ENCODE results near the gene TFDP2. TPM values are rescaled to one million over a fixed set of nuclear protein-coding genes. Genes with fewer than 3 reads are reported as not detected.
"Not testable (repeated sequence)": the region's sequence is repeated elsewhere in the genome, so short reads cannot be mapped to it uniquely, and the experiment has no call there.

The TFDP2 gene
- total RNA-seq, 6 experiments from 2014 or later: 17.9 to 30.9 (median 24.1) TPM

- Histone ChIP-seq H3K4me1 (no peaks in the 10 kb centered on the region), H3K27ac (no peak overlapping the region), H3K4me3 (no peak overlapping the region), H3K9me3 (no peaks in the 10 kb centered on the region), H3K36me3 (no peaks in the 10 kb centered on the region), H3K27me3 (no peaks in the 10 kb centered on the region)
- ATAC-seq (peak; percentile 79 to 88 (median 86)), DNase-seq (no peak)
- intact Hi-C loops (cut with DNase I): no loop called here
- no peak for TF ChIP-seq POLR2A (IDR thresholded peaks at IDR 0.05)
- peak; percentile 64 to 76 (median 70) for TF ChIP-seq CTCF (IDR thresholded peaks at IDR 0.05)
- WGBS (ENCODE audit: insufficient coverage, low coverage, low lambda C conversion rate, missing lambda C conversion rate): 9% methylated on average over 1 of the region's 1 CpG
Measured at GRCh38 chr3:141913150-141913811, 236.1 kb downstream of the TFDP2 start.

- H3K9me3 ChIP-seq; intact Hi-C loops (cut with DNase I); H3K36me3 ChIP-seq; H3K4me1 ChIP-seq; ATAC-seq; DNase-seq; H3K27me3 ChIP-seq; H3K4me3 ChIP-seq; H3K27ac ChIP-seq: not testable (repeated sequence)
- 75% methylated on average over 4 of the region's 4 CpGs for WGBS (ENCODE audit: insufficient coverage, low coverage, low lambda C conversion rate, missing lambda C conversion rate)
Measured at GRCh38 chr3:141909986-141910385, 239.4 kb downstream of the TFDP2 start.

- DNase-seq: no peak
- TF ChIP-seq POLR2A (IDR thresholded peaks at IDR 0.05): no peak
- TF ChIP-seq CTCF (IDR thresholded peaks at IDR 0.05): no peak
Measured at GRCh38 chr3:141909408-141909807, 239.9 kb downstream of the TFDP2 start.

GRCh38 chr3:141905129-141905528 lies 244.2 kb downstream of the TFDP2 start:
- Histone ChIP-seq H3K36me3 (no peaks in the 10 kb centered on the region), H3K27me3 (no peaks in the 10 kb centered on the region), H3K4me3 (no peak overlapping the region), H3K9me3 (no peaks in the 10 kb centered on the region), H3K4me1 (no peaks in the 10 kb centered on the region), H3K27ac (no peak overlapping the region)
- ATAC-seq (no peak), DNase-seq (no peak)
- no peak for TF ChIP-seq CTCF (IDR thresholded peaks at IDR 0.05)
- no peak for TF ChIP-seq POLR2A (IDR thresholded peaks at IDR 0.05)
- 70% methylated on average over 2 of the region's 2 CpGs for WGBS (ENCODE audit: insufficient coverage, low coverage, low lambda C conversion rate, missing lambda C conversion rate)
- intact Hi-C loops (cut with DNase I): no loop called here

More at GRCh38 chr3:141909408-141909807, 239.9 kb downstream of the TFDP2 start:
- intact Hi-C loops (cut with DNase I): no loop called here
- H3K27me3 ChIP-seq: no peaks in the 10 kb centered on the region
- H3K27ac ChIP-seq: no peak overlapping the region
- no peak overlapping the region for H3K4me3 ChIP-seq
- H3K36me3 ChIP-seq: no peaks in the 10 kb centered on the region
- no peaks in the 10 kb centered on the region for H3K9me3 ChIP-seq
- H3K4me1 ChIP-seq: no peaks in the 10 kb centered on the region
- ATAC-seq: no peak

- WGBS (ENCODE audit: insufficient coverage, low coverage, low lambda C conversion rate, missing lambda C conversion rate): 65% methylated on average over 4 of the region's 4 CpGs
- DNase-seq (no peak), ATAC-seq (no peak)
- TF ChIP-seq CTCF (IDR thresholded peaks at IDR 0.05) (no peak), POLR2A (IDR thresholded peaks at IDR 0.05) (no peak)
- Histone ChIP-seq H3K27ac (no peak overlapping the region), H3K36me3 (no peaks in the 10 kb centered on the region), H3K9me3 (no peaks in the 10 kb centered on the region), H3K27me3 (no peaks in the 10 kb centered on the region), H3K4me1 (no peaks in the 10 kb centered on the region), H3K4me3 (no peak overlapping the region)
- intact Hi-C loops (cut with DNase I): no loop called here
Measured at GRCh38 chr3:141904203-141904602, 245.1 kb downstream of the TFDP2 start.
